ENCODE data around the gene ISG15. TPM values are rescaled to one million over a fixed set of nuclear protein-coding genes. Genes with fewer than 3 reads are reported as not detected.

ISG15 gene
- total RNA-seq, 1 experiment from 2014 or later: 758 TPM

GRCh38 chr1:1063261-1063944 lies 50.1 kb downstream of the ISG15 start:
- ChIA-PET CTCF (interaction anchor here (1.0 to 3.1 kb wide), 9 partner anchors 16 to 228 kb away, joined by 3 to 23 read pairs (median 5); partner anchors contain the start of genes AGRN, ISG15 and PERM1), POLR2A (ENCODE audit: unreplicated experiment) (no interaction called here)
- H3K9me2 ChIP-seq (replicated peaks; ENCODE audit: low read length): no peaks in the 10 kb centered on the region
- intact Hi-C loops (cut with micrococcal nuclease): loop anchor here (2.0 to 10.0 kb wide), 3 partner anchors 49 to 551 kb away; partner anchors contain the start of gene MIB2
- TF ChIP-seq EZH2phosphoT487 (IDR thresholded peaks at IDR 0.05; ENCODE audit: borderline replicate concordance, low read length): no peak
- no peaks in the 10 kb centered on the region for H3K27me3 ChIP-seq (ENCODE audit: low read length)
- H3K36me3 ChIP-seq (ENCODE audit: low read depth, low read length): no peaks in the 10 kb centered on the region
- DNase-seq: no peak
- H3F3A ChIP-seq (ENCODE audit: low read length, unreplicated experiment): peaks cover 6% of the 10 kb centered on the region
- H3K4me1 ChIP-seq (ENCODE audit: insufficient read depth, low read length): peaks cover 66% of the 10 kb centered on the region
- H3K4me3 ChIP-seq (ENCODE audit: low read length): peak overlapping the region; percentile 59
- H4K20me1 ChIP-seq (ENCODE audit: low read length): no peaks in the 10 kb centered on the region
- H3K79me2 ChIP-seq (ENCODE audit: low read length): peaks cover 3% of the 10 kb centered on the region; the same call in 1 of the 2 replicates
- no peaks in the 10 kb centered on the region for H3K9me3 ChIP-seq (ENCODE audit: low read length)
- peak overlapping the region; percentile 70 for H3K9ac ChIP-seq (ENCODE audit: low read length)
- H2AFZ ChIP-seq (ENCODE audit: low read length): no peak overlapping the region
- H3K27ac ChIP-seq (ENCODE audit: low read length): peak overlapping the region; percentile 87
- ATAC-seq: no peak
- H3K4me2 ChIP-seq (ENCODE audit: low read length): peak overlapping the region; percentile 86
- no TSS peak for BruUV-seq (replicated peaks)

Other genes with a start within 250 kb of the ISG15 start
- gene SAMD11, start 89.6 kb upstream of the ISG15 start, total RNA-seq (2014; rRNA removed): 2.7 and 5.8 TPM in 2 replicates
- 262 and 340 TPM in 2 replicates for gene NOC2L, start 54.2 kb upstream of the ISG15 start, total RNA-seq (2014; rRNA removed)
- 29.8 and 32.1 TPM in 2 replicates for gene KLHL17, start 52.9 kb upstream of the ISG15 start, total RNA-seq (2014; rRNA removed)
- 14.0 and 18.3 TPM in 2 replicates for gene PLEKHN1, start 47.0 kb upstream of the ISG15 start, total RNA-seq (2014; rRNA removed)
- gene PERM1, start 31.4 kb upstream of the ISG15 start, total RNA-seq (2014; rRNA removed): 0.47 and 1.1 TPM in 2 replicates
- gene HES4, start 13.4 kb upstream of the ISG15 start, total RNA-seq (2014; rRNA removed): 233 and 379 TPM in 2 replicates
- gene AGRN, start 6.6 kb downstream of the ISG15 start, total RNA-seq (2014; rRNA removed): 273 and 377 TPM in 2 replicates
- 147 and 171 TPM in 2 replicates for gene RNF223, start 60.8 kb downstream of the ISG15 start, total RNA-seq (2014; rRNA removed)
- 61.7 and 78.0 TPM in 2 replicates for gene C1orf159, start 102.6 kb downstream of the ISG15 start, total RNA-seq (2014; rRNA removed)
- gene TTLL10, start 160.4 kb downstream of the ISG15 start, total RNA-seq (2014; rRNA removed): 0.36 and 0.46 TPM in 2 replicates
- 87.2 and 120 TPM in 2 replicates for gene TNFRSF18, start 193.1 kb downstream of the ISG15 start, total RNA-seq (2014; rRNA removed)
- 0.11 and 0.17 TPM in 2 replicates for gene TNFRSF4, start 200.7 kb downstream of the ISG15 start, total RNA-seq (2014; rRNA removed)
- gene SDF4, start 218.5 kb downstream of the ISG15 start, total RNA-seq (2014; rRNA removed): 254 and 317 TPM in 2 replicates
- 74.0 and 92.2 TPM in 2 replicates for gene B3GALT6, start 218.7 kb downstream of the ISG15 start, total RNA-seq (2014; rRNA removed)
- gene C1QTNF12, start 233.2 kb downstream of the ISG15 start, total RNA-seq (2014; rRNA removed): 2.8 and 3.9 TPM in 2 replicates

Data from PC-3 (cell line).